ENCODE results near the gene AMPH.

AMPH gene

DNA sequence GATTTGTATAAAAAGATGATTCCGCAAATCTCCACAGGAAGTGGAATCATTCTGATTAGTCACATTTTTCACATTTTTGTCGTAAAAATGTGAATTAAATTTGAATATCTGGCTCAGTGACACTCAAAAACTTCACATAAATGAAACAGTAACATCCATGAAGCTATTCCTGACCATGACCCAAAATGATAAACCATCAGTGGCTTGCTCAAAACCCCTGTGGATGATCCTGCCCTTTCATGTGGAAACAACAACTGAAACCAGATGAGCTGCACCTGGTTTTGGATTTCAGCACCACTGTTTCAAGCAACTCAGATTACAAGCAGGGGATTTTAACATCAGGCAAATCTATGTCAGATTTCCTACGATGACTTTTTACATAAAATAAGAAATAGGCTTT, 80.3 kb downstream of the AMPH start:
- Histone ChIP-seq H3K27me3 (ENCODE audit: low read depth, low read length) (peaks cover 4% of the 10 kb centered on the region; the same call in 1 of the 2 replicates), H3K9me3 (ENCODE audit: insufficient read depth, low read length) (no peaks in the 10 kb centered on the region), H3K4me2 (ENCODE audit: low read length) (no peak overlapping the region), H4K20me1 (ENCODE audit: insufficient read depth, low read length) (no peaks in the 10 kb centered on the region), H3K4me3 (ENCODE audit: low read length) (no peak overlapping the region), H3K4me1 (ENCODE audit: low read length) (no peaks in the 10 kb centered on the region), H3K36me3 (replicated peaks; ENCODE audit: low read depth, low read length) (no peaks in the 10 kb centered on the region), H3K27ac (ENCODE audit: low read length) (no peak overlapping the region), H3K9ac (ENCODE audit: low read length) (no peak overlapping the region), H2AFZ (ENCODE audit: low read depth, low read length) (no peak overlapping the region), H3K79me2 (ENCODE audit: low read length) (no peaks in the 10 kb centered on the region)
- TF ChIP-seq EZH2phosphoT487 (IDR thresholded peaks at IDR 0.05; ENCODE audit: low read depth) (no peak), CTCF (IDR thresholded peaks at IDR 0.05; ENCODE audit: low read depth, low read length) (no peak)

- H3K36me3 ChIP-seq (replicated peaks; ENCODE audit: low read depth, low read length): no peaks in the 10 kb centered on the region
- H3K9me3 ChIP-seq (ENCODE audit: insufficient read depth, low read length): no peaks in the 10 kb centered on the region
- no peak overlapping the region for H2AFZ ChIP-seq (ENCODE audit: low read depth, low read length)
- no peak overlapping the region for H3K4me2 ChIP-seq (ENCODE audit: low read length)
- H3K4me3 ChIP-seq (ENCODE audit: low read length): no peak overlapping the region
- H3K79me2 ChIP-seq (ENCODE audit: low read length): no peaks in the 10 kb centered on the region
- H3K4me1 ChIP-seq (ENCODE audit: low read length): no peaks in the 10 kb centered on the region
- H3K9ac ChIP-seq (ENCODE audit: low read length): no peak overlapping the region
- H4K20me1 ChIP-seq (ENCODE audit: insufficient read depth, low read length): no peaks in the 10 kb centered on the region
- H3K27me3 ChIP-seq (ENCODE audit: low read depth, low read length): peaks cover 6% of the 10 kb centered on the region; the same call in 1 of the 2 replicates
- no peak for TF ChIP-seq CTCF (IDR thresholded peaks at IDR 0.05; ENCODE audit: low read depth, low read length)
- no peak for TF ChIP-seq EZH2phosphoT487 (IDR thresholded peaks at IDR 0.05; ENCODE audit: low read depth)
- no peak overlapping the region for H3K27ac ChIP-seq (ENCODE audit: low read length)
These were observed 82.6 kb downstream of the AMPH start for GRCh38 chr7:38548605-38549004.

GRCh38 chr7:38546763-38547162, 84.4 kb downstream of the AMPH start:
- H3K79me2 ChIP-seq (ENCODE audit: low read length): no peaks in the 10 kb centered on the region
- H3K36me3 ChIP-seq (replicated peaks; ENCODE audit: low read depth, low read length): no peaks in the 10 kb centered on the region
- H3K4me3 ChIP-seq (ENCODE audit: low read length): no peak overlapping the region
- no peak overlapping the region for H3K9ac ChIP-seq (ENCODE audit: low read length)
- no peaks in the 10 kb centered on the region for H3K4me1 ChIP-seq (ENCODE audit: low read length)
- no peak for TF ChIP-seq CTCF (IDR thresholded peaks at IDR 0.05; ENCODE audit: low read depth, low read length)
- TF ChIP-seq EZH2phosphoT487 (IDR thresholded peaks at IDR 0.05; ENCODE audit: low read depth): no peak
- H4K20me1 ChIP-seq (ENCODE audit: insufficient read depth, low read length): no peaks in the 10 kb centered on the region
- H3K27ac ChIP-seq (ENCODE audit: low read length): no peak overlapping the region
- no peak overlapping the region for H2AFZ ChIP-seq (ENCODE audit: low read depth, low read length)
- peaks cover 6% of the 10 kb centered on the region; the same call in 1 of the 2 replicates for H3K27me3 ChIP-seq (ENCODE audit: low read depth, low read length)
- no peaks in the 10 kb centered on the region for H3K9me3 ChIP-seq (ENCODE audit: insufficient read depth, low read length)
- H3K4me2 ChIP-seq (ENCODE audit: low read length): no peak overlapping the region

GRCh38 chr7:38545977-38546376, 85.2 kb downstream of the AMPH start:
- H3K9ac ChIP-seq (ENCODE audit: low read length): no peak overlapping the region

More at GRCh38 chr7:38545977-38546376, 85.2 kb downstream of the AMPH start:
- no peaks in the 10 kb centered on the region for H3K79me2 ChIP-seq (ENCODE audit: low read length)
- no peaks in the 10 kb centered on the region for H4K20me1 ChIP-seq (ENCODE audit: insufficient read depth, low read length)
- TF ChIP-seq CTCF (IDR thresholded peaks at IDR 0.05; ENCODE audit: low read depth, low read length): no peak
- no peak for TF ChIP-seq EZH2phosphoT487 (IDR thresholded peaks at IDR 0.05; ENCODE audit: low read depth)
- no peak overlapping the region for H3K27ac ChIP-seq (ENCODE audit: low read length)
- H3K4me3 ChIP-seq (ENCODE audit: low read length): no peak overlapping the region
- no peak overlapping the region for H3K4me2 ChIP-seq (ENCODE audit: low read length)
- H3K9me3 ChIP-seq (ENCODE audit: insufficient read depth, low read length): no peaks in the 10 kb centered on the region
- H3K4me1 ChIP-seq (ENCODE audit: low read length): no peaks in the 10 kb centered on the region
- H3K36me3 ChIP-seq (replicated peaks; ENCODE audit: low read depth, low read length): no peaks in the 10 kb centered on the region
- H2AFZ ChIP-seq (ENCODE audit: low read depth, low read length): no peak overlapping the region
- peaks cover 6% of the 10 kb centered on the region; the same call in 1 of the 2 replicates for H3K27me3 ChIP-seq (ENCODE audit: low read depth, low read length)
